ENCODE results near the gene PPP1R3E. TPM values are rescaled to one million over a fixed set of nuclear protein-coding genes. Genes with fewer than 3 reads are reported as not detected.

The PPP1R3E gene, protein sequence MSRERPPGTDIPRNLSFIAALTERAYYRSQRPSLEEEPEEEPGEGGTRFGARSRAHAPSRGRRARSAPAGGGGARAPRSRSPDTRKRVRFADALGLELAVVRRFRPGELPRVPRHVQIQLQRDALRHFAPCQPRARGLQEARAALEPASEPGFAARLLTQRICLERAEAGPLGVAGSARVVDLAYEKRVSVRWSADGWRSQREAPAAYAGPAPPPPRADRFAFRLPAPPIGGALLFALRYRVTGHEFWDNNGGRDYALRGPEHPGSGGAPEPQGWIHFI
- total RNA-seq, result 10 to 100 TPM; 30.9 to 44.6 TPM

DNA sequence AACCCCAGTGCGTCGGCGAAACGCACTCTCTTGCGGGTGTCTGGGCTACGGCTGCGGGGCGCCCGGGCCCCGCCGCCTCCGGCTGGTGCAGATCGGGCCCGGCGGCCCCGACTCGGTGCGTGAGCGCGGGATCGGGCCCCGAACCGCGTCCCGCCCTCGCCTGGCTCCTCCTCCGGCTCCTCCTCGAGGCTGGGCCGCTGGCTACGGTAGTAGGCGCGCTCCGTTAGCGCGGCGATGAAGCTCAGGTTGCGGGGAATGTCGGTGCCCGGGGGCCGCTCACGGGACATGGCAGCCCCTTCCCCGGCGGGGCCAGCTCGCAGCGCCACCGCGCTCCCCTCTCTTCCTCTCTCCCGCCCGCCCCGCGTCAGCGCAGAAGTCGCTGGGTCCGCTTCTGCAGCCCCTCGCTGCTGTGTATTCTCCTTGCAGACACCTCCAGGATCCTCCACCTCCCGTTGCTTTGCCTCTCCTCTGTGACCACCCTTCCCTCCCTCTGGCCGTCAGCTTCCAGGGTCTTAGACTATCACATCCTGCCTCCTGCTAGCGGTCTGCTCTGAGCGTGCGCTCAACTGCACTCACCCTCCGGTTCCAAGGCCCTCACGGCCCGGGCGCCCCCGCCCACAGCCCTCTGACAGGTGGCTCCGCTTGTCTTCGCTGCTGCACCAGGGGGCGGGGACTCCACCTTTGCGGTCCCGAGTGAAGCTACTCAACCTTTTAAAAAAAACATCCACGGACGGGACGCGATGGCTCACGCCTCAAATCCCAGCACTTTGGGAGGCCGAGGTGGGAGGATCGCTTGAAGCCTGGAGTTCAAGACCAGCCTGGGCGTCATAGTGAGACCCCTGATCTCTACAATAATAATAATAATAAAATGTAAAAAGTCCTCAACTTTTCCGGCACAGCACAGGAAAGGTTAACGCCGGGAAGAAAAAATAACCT is at the start of gene PPP1R3E:
PPP1R3E (minus strand) TSS at position 570 of the 936 bp plus-strand sequence; CDS start at position 287, 283 bp downstream.
- peaks cover 18% of the 10 kb centered on the region for H3K27me3 Mint-ChIP-seq
- H3K9me3 Mint-ChIP-seq (ENCODE audit: low read depth), result peaks cover 2% of the 10 kb centered on the region
- intact Hi-C loops (cut with DNase I, micrococcal nuclease), result loop anchor here (1.0 to 10.0 kb wide), 8 partner anchors 230 to 1848 kb away; partner anchors contain the start of genes CHD8 (in 1 of the 2), DAD1 (in 1 of the 2), HAUS4 (in 1 of the 2) and MRPL52 (in 1 of the 2)
- POLR2A ChIA-PET, result interaction anchor here (0.7 to 5.3 kb wide), 5 partner anchors 19 to 373 kb away, joined by 3 to 93 read pairs (median 11); partner anchors contain the start of genes ACIN1, C14orf119, PABPN1 and PRMT5
- peak; percentile 96 for DNase-seq
- CTCF ChIA-PET, result interaction anchor here (0.6 to 12.8 kb wide), 15 partner anchors 10 to 359 kb away, joined by 3 to 173 read pairs (median 4); partner anchors contain the start of genes ACIN1, AP1G2, C14orf119 and HOMEZ
- H3K4me3 Mint-ChIP-seq, result peak within 1 kb of the TSS; percentile 100
- ATAC-seq, result peak; percentile 36
- H3K4me1 Mint-ChIP-seq, result peaks cover 18% of the 10 kb centered on the region
- H3K36me3 Mint-ChIP-seq (ENCODE audit: low read depth), result peaks cover 13% of the 10 kb centered on the region
- peak within 1 kb of the TSS; percentile 99 for H3K27ac Mint-ChIP-seq

DNA sequence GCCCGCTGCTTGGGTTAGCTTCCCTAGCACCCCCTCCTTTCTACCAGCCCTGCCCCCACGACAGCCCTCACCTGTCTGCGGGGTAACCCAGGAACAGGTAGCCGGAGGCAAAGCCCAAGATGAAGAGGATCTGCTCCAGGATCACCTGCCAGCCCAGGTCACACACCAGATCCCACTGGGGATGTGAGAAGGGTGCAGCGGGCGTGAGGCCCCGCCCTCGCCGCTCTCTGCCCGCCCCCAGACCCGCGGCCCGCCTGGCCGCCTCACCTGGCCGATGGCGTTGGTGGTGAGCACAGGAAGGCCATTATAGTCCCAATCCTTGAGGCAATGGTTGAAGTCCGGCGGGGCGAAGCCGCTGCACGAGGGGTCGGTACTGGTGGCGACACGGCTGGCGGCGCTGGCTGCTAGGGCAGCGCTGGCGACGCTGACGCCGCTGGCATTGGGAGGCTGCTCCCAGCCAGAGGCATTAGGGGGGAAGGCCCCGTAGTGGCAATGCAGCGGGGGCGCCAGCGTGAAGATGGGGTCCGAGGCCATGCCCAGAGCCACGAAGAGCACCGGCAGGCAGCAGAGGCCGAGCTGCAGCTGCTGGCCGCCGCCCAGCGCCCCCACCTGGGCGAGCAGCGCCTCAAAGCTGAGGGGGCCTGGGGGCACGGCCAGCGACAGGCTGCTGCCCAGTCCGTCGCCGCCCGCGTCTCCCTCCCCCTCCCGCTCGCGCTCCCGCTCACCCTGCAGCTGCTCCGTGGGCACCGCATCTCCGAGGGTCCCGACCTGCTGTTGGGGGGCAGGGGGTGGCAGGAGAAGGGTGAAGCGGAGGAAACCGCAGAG is 49.2 kb upstream of the PPP1R3E start:
- H3K27me3 Mint-ChIP-seq, result peaks cover 34% of the 10 kb centered on the region
- no peaks in the 10 kb centered on the region for H3K36me3 Mint-ChIP-seq (ENCODE audit: low read depth)
- ChIA-PET CTCF (interaction anchor here (0.6 to 1.2 kb wide), 4 partner anchors 19 to 34 kb away, joined by 3 read pairs; no protein-coding TSS in a partner anchor), POLR2A (interaction anchor here (0.6 to 1.6 kb wide), 2 partner anchors 26 to 205 kb away, joined by 3 to 4 read pairs; no protein-coding TSS in a partner anchor)
- no peaks in the 10 kb centered on the region for H3K9me3 Mint-ChIP-seq (ENCODE audit: low read depth)
- H3K27ac Mint-ChIP-seq, result no peak overlapping the region
- peak; percentile 22 for DNase-seq
- peaks cover 8% of the 10 kb centered on the region for H3K4me1 Mint-ChIP-seq
- peak; percentile 34 for ATAC-seq
- H3K4me3 Mint-ChIP-seq, result peak overlapping the region; percentile 68
- intact Hi-C loops (cut with DNase I, micrococcal nuclease), result no loop called here

DNA sequence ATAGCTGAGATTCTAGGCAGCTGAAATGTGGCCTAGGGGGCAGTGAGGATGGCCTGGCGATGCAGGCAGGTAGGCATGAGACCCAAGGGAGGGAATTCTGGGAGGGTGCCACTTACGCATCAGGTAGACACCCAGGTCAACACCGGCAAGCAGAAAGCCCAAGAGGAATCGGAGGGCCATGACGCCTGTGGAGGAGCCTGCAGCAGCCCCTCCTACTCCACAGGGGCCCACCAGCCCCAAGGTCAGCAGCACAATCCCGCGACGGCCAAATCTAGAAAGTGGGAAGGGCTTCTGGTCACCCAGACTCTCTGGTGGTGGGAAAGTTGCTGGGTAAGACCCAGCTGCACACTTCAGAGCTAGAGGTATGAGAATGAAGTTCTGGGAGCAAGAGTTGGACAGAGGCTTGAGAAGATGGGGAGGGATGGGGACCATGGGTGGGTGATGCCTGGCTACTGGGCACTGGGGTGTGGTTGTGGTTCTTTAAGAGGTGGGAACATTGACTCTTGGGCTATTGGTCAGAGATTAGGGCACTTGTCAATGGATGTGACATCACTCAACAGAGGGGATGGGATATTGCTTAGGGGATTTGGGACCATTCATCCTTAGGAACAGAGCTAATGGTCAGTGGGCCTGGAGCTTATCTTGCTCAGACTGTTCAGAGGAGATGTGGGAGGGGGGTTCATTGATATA is 46.6 kb upstream of the PPP1R3E start:
- no peak for ATAC-seq
- Mint-ChIP-seq H3K4me1 (peaks cover 8% of the 10 kb centered on the region), H3K27ac (no peak overlapping the region), H3K27me3 (peaks cover 28% of the 10 kb centered on the region), H3K9me3 (ENCODE audit: low read depth) (no peaks in the 10 kb centered on the region), H3K4me3 (no peak overlapping the region), H3K36me3 (ENCODE audit: low read depth) (no peaks in the 10 kb centered on the region)
- CTCF ChIA-PET, result interaction anchor here (0.6 kb wide), 1 partner anchor 196 kb away, joined by 3 read pairs; no protein-coding TSS in a partner anchor
- intact Hi-C loops (cut with DNase I, micrococcal nuclease), result no loop called here
- no peak for DNase-seq
- POLR2A ChIA-PET, result interaction anchor here (0.7 kb wide), 1 partner anchor 216 kb away, joined by 4 read pairs; no protein-coding TSS in a partner anchor

DNA sequence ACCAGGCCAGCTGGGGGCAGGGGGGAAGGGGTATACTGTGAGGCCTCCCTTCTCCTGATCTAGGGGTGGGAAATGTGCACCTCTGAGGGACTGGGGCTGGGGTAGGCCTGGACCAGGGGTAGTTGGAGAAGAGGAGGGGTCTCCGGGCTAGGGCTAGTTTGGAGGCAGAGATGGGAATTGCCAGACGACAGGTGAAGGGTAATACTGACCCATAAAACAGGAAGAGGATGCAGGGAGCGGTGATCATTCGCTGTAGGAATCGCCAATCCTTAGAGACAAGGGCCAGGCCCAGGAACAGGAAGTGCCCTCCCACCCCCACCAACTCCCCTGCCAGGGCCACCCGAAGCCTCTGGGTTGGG is 45.6 kb upstream of the PPP1R3E start:
- Mint-ChIP-seq H3K27me3 (peaks cover 18% of the 10 kb centered on the region), H3K9me3 (ENCODE audit: low read depth) (no peaks in the 10 kb centered on the region), H3K4me3 (no peak overlapping the region), H3K36me3 (ENCODE audit: low read depth) (no peaks in the 10 kb centered on the region), H3K27ac (no peak overlapping the region), H3K4me1 (peaks cover 8% of the 10 kb centered on the region)
- CTCF ChIA-PET, result no interaction called here
- DNase-seq (no peak), ATAC-seq (no peak)
- intact Hi-C loops (cut with DNase I, micrococcal nuclease), result no loop called here
- POLR2A ChIA-PET, result no interaction called here

DNA sequence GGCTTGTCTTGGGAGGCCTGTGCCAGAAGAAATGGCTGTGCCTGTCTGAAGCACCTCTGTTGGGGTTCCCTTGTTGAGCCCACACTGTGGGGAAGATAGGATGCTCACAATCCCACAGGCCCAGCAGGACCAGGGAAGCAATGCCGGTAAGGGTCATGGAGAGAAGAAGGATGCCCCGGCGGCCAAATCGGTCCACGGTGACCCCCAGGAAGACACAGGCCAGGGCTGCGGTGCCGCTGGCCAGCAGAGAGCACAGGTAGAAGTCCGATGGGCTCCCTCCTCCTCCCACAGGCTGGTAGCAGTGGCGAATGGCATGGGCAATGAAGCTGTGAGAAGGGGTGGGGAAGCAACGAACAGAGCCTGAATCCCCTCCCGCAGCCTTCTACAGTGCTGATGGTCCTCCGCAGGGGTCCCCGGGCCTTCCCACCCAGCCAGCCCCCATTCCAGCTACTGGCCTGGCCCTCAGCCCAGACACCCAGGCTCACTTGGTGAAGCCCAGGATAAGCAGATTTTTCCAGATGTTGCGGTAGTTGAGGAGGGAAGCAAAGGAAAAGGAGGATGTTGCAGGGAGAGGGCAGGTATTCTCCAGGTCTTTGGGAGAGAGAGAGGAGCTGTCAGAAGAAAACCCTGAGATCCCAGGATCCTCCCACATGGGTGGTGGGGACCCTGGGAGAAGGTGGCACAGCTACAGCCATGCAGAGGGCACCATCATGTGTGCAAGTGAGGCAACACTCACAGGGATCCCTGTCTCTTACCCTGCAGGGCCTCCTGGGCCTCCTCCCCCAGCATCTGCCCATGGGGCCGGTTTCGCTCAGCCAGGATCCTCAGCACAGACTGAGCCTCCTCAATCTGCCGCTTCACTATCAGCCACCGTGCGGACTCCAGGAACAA is 45.0 kb upstream of the PPP1R3E start:
- Mint-ChIP-seq H3K9me3 (ENCODE audit: low read depth) (no peaks in the 10 kb centered on the region), H3K4me1 (peaks cover 3% of the 10 kb centered on the region), H3K27me3 (peaks cover 14% of the 10 kb centered on the region), H3K36me3 (ENCODE audit: low read depth) (no peaks in the 10 kb centered on the region), H3K4me3 (no peak overlapping the region), H3K27ac (no peak overlapping the region)
- ChIA-PET POLR2A (no interaction called here), CTCF (interaction anchor here (0.6 kb wide), 1 partner anchor 12 kb away, joined by 4 read pairs; no protein-coding TSS in a partner anchor)
- DNase-seq (no peak), ATAC-seq (no peak)
- intact Hi-C loops (cut with DNase I, micrococcal nuclease), result no loop called here

DNA sequence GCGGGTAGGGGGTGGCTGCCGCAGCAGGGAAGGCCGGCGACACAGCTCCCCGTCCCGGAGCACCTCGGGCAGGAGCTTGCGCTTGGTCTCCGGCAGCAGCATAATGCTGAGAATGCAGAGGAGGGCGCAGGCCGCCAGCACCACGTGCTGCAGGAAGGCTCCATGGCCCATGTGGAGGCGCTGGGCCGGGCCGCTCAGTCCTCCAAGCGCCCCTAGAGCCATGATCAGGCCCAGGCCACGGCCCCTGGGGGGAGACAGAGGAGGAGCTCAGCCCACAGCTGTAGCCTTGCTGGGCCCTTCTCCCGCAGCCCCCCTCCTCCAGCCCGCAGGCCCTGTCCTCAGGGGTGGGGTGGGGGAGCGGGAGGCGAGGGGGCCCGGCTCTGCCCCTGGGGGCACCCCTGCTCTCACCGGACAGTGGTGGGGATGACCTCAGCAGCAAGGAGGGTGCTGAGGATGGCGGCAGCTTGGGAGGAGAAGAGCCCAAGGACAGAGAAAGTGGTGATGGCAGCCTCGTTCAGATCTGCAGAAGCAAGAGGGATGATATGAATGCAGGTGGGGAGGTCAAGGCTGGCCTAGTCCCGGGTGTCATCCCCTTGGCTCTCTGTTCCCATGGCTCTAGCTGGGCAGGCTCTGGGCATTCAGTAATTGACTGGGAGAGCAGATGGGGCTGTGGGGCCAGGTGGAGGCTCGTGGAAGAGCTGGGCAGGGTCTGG is 44.2 kb upstream of the PPP1R3E start:
- H3K27me3 Mint-ChIP-seq, result peaks cover 14% of the 10 kb centered on the region
- CTCF ChIA-PET, result interaction anchor here (0.7 to 2.1 kb wide), 3 partner anchors 12 to 55 kb away, joined by 3 to 8 read pairs (median 5); no protein-coding TSS in a partner anchor
- intact Hi-C loops (cut with DNase I, micrococcal nuclease), result no loop called here
- no peaks in the 10 kb centered on the region for H3K36me3 Mint-ChIP-seq (ENCODE audit: low read depth)
- H3K27ac Mint-ChIP-seq, result no peak overlapping the region
- DNase-seq (no peak), ATAC-seq (no peak)
- H3K9me3 Mint-ChIP-seq (ENCODE audit: low read depth), result no peaks in the 10 kb centered on the region
- POLR2A ChIA-PET, result no interaction called here
- H3K4me3 Mint-ChIP-seq, result no peak overlapping the region
- H3K4me1 Mint-ChIP-seq, result peaks cover 3% of the 10 kb centered on the region

DNA sequence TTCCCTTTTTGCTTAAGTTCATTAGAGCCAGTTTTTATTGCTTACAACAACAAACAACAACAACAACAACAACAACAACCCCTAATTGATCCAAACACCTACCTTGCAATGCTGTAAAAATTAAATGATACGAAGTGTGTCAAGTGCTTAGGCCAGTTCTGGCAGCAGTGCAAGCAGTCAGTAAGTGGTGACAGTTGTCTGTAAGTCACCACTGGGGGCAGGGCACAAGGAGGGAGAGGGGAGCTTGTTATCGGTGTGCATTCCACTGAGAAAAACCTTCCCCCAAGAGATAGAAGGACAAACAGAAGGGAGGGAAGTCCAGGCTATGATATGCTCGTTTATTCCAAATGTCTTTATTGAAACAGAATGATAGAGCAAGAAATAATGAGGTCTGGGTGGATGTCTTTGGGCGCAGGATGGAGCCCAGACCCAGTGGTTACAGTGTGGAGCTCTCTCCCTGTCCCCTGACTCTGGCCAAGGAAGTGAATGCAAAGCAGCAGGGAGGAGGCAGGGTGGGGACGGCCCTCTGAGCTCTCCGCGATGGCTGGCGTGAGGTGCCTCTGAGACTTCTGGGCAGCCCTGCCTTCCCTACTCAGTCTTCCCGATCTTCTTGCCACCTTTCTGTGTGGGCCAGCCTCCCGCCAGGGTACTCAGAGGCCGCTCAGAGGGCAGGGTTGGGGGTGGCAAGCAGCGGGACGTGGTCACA is 43.5 kb upstream of the PPP1R3E start:
- H3K9me3 Mint-ChIP-seq (ENCODE audit: low read depth), result no peaks in the 10 kb centered on the region

DNA sequence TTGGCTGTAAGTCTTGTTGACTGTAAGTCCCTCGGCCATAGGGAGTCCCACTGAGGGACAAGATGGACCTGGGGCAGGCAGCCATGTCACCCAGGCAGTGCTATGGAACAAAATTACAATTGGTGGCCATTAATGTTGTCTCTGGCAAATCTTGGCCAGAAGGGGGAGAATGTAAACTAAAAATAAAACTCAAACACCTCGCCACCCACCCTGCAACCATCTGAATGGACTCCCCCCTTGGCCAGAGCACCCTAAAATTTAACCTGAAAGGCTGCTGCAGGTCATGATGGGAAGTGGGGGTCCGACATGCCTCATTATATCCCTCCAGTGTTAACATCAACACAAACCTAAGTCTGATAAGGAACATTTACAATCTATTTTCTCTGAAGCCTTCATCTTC is 41.8 kb upstream of the PPP1R3E start:
- intact Hi-C loops (cut with DNase I, micrococcal nuclease), result no loop called here
- CTCF ChIA-PET, result interaction anchor here (1.0 to 2.1 kb wide), 4 partner anchors 10 to 36 kb away, joined by 3 to 8 read pairs (median 6); no protein-coding TSS in a partner anchor
- no peaks in the 10 kb centered on the region for H3K4me1 Mint-ChIP-seq
- POLR2A ChIA-PET, result no interaction called here
- H3K4me3 Mint-ChIP-seq, result no peak overlapping the region
- no peaks in the 10 kb centered on the region for H3K36me3 Mint-ChIP-seq (ENCODE audit: low read depth)
- ATAC-seq (no peak), DNase-seq (no peak)
- no peaks in the 10 kb centered on the region for H3K9me3 Mint-ChIP-seq (ENCODE audit: low read depth)
- H3K27ac Mint-ChIP-seq, result no peak overlapping the region
- no peaks in the 10 kb centered on the region for H3K27me3 Mint-ChIP-seq

More for the DNA sequence above, 43.5 kb upstream of the PPP1R3E start:
- H3K4me1 Mint-ChIP-seq, result peaks cover under 1% of the 10 kb centered on the region
- H3K4me3 Mint-ChIP-seq, result no peak overlapping the region
- POLR2A ChIA-PET, result no interaction called here
- DNase-seq (no peak), ATAC-seq (no peak)
- no peaks in the 10 kb centered on the region for H3K36me3 Mint-ChIP-seq (ENCODE audit: low read depth)
- H3K27me3 Mint-ChIP-seq, result peaks cover 10% of the 10 kb centered on the region
- CTCF ChIA-PET, result interaction anchor here (0.7 to 2.1 kb wide), 6 partner anchors 13 to 54 kb away, joined by 3 to 8 read pairs (median 4); no protein-coding TSS in a partner anchor
- H3K27ac Mint-ChIP-seq, result no peak overlapping the region
- intact Hi-C loops (cut with DNase I, micrococcal nuclease), result no loop called here
